HCT116 (cell line): ENCODE measurements around the gene GPI. TPM values are rescaled to one million over a fixed set of nuclear protein-coding genes. Genes with fewer than 3 reads are reported as not detected.

Source experiments
- ATAC-seq: fragments of 200-7000 bp; cut with Tn5 transposase; 2 replicates; pipeline ENCODE4 v1.9.1; 2020; ENCODE audit warnings: mild to moderate bottlenecking, moderate library complexity
- BruUV-seq: library from RNA; stranded (reverse); fragments of 400-500 nt; replicated peaks from 2 replicates; lab custom pipeline; 2021; lab: Mats Ljungman, UMichigan
- CTCF ChIA-PET: fragments of 300-600 bp; sonication (Branson Sonifier 250); formaldehyde crosslinking; loops from one replicate; lab custom pipeline; 2021; ENCODE audit warnings: antibody characterized with exemption; lab: Charles Lee
- POLR2A ChIA-PET: fragments of 300-600, 350-600 bp; sonication (Branson Sonifier 250); formaldehyde crosslinking; loops from one replicate; lab custom pipeline; 2021; ENCODE audit warnings: antibody characterized with exemption; lab: Charles Lee
- RAD21 ChIA-PET, 2 experiments: fragments of 300-600 bp; sonication (Branson Sonifier 250); formaldehyde crosslinking; loops; one replicate each; lab custom pipeline; 2023; ENCODE audit warnings: low total read pairs in 2 of 2; ENCODE audit not compliant: uncharacterized antibody in 2 of 2, unreplicated experiment in 2 of 2, low non-redundant PET in 1 of 2; lab: Charles Lee
- DNase-seq: peaks from one replicate; pipeline ENCODE4 v3.0.0-alpha.2; 2010; ENCODE audit warnings: low read depth, low spot score
- H2AFZ ChIP-seq: fragments of 200-600 bp; shearing (Covaris generic), sonication (generic); 2 replicates; pipeline ENCODE4 v1.6.1; 2017; ENCODE audit warnings: low read depth, mixed run types, mixed read lengths, antibody characterized with exemption, low read length; ENCODE audit not compliant: poor library complexity, severe bottlenecking
- H3K27ac ChIP-seq: 2 replicates; pipeline ENCODE4 v1.5.1; 2012; ENCODE audit warnings: low read depth, low read length
- H3K27me3 ChIP-seq: fragments of 200-600 bp; sonication (generic); 2 replicates; pipeline ENCODE4 v1.6.1; 2016; ENCODE audit warnings: mixed run types, low read length, mixed read lengths; ENCODE audit not compliant: insufficient read depth
- H3K36me3 ChIP-seq, 2 experiments: fragments of 200-500 bp in 1 of 2; fragments of 200-600 bp in 1 of 2; sonication (Bioruptor generic) in 1 of 2; sonication (generic) in 1 of 2; 2 replicates each; pipeline versions ENCODE4 v1.5.1 to v1.6.1; 2014 to 2016; ENCODE audit warnings: low read length in 2 of 2, inconsistent platforms in 1 of 2, mixed read lengths in 1 of 2, mixed run types in 1 of 2; ENCODE audit not compliant: insufficient read depth in 2 of 2, control insufficient read depth in 1 of 2
- H3K4me1 ChIP-seq, 2 experiments: fragments of 200-600 bp in 1 of 2; sonication (generic) in 1 of 2; 2 replicates each; pipeline versions ENCODE4 v1.5.1 to v1.6.1; 2012 to 2017; ENCODE audit warnings: low read length in 2 of 2, inconsistent platforms in 1 of 2, mild to moderate bottlenecking in 1 of 2, mixed read lengths in 1 of 2, mixed run types in 1 of 2, moderate library complexity in 1 of 2; ENCODE audit not compliant: insufficient read depth in 2 of 2, control insufficient read depth in 1 of 2
- H3K4me2 ChIP-seq: fragments of 200-600 bp; sonication (generic); 2 replicates; pipeline ENCODE4 v1.6.1; 2017; ENCODE audit warnings: mixed run types, low read length, mixed read lengths
- H3K4me3 ChIP-seq, 2 experiments: fragments of 200-600 bp in 1 of 2; sonication (generic) in 1 of 2; replicated peaks in 1 of 2; 2 replicates each; pipeline ENCODE4 v1.5.1; 2011 to 2016; ENCODE audit warnings: low read length in 2 of 2, control low read depth in 1 of 2, low read depth in 1 of 2, mild to moderate bottlenecking in 1 of 2, mixed read lengths in 1 of 2, mixed run types in 1 of 2
- H3K79me2 ChIP-seq: fragments of 200-600 bp; sonication (generic); 2 replicates; pipeline ENCODE4 v1.6.1; 2017; ENCODE audit warnings: mild to moderate bottlenecking, mixed run types, low read length, moderate library complexity, mixed read lengths; ENCODE audit not compliant: insufficient read depth
- H3K9ac ChIP-seq: fragments of 200-600 bp; sonication (generic); 2 replicates; pipeline ENCODE4 v1.6.1; 2016; ENCODE audit warnings: low read length, mixed read lengths
- H3K9me2 ChIP-seq: fragments of 200-600 bp; sonication (generic), shearing (Covaris generic); 2 replicates; pipeline ENCODE4 v1.6.1; 2017; ENCODE audit warnings: mixed run types, mild to moderate bottlenecking, moderate library complexity; ENCODE audit not compliant: insufficient read depth
- H3K9me3 ChIP-seq, 2 experiments: fragments of 200-500 bp in 1 of 2; fragments of 200-600 bp in 1 of 2; sonication (Bioruptor generic) in 1 of 2; sonication (generic) in 1 of 2; 2 replicates each; pipeline ENCODE4 v1.6.1; 2014 to 2017; ENCODE audit warnings: low read length in 2 of 2, mixed read lengths in 2 of 2, inconsistent platforms in 1 of 2, low read depth in 1 of 2, mild to moderate bottlenecking in 1 of 2, mixed run types in 1 of 2, moderate library complexity in 1 of 2; ENCODE audit not compliant: control insufficient read depth in 1 of 2, insufficient read depth in 1 of 2
- H4K20me1 ChIP-seq: fragments of 200-600 bp; sonication (generic), shearing (Covaris generic); 2 replicates; pipeline ENCODE4 v1.6.1; 2017; ENCODE audit warnings: mixed run types, mild to moderate bottlenecking, moderate library complexity; ENCODE audit not compliant: insufficient read depth
- EZH2phosphoT487 ChIP-seq: fragments of 200-600 bp; IDR thresholded peaks from 2 replicates; pipeline ENCODE4 v1.6.1; 2018; ENCODE audit warnings: antibody characterized with exemption, borderline replicate concordance
- FOSL1 ChIP-seq: IDR thresholded peaks from 2 replicates; pipeline ENCODE4 v1.6.1; 2012; ENCODE audit warnings: low read depth
- POLR2AphosphoS5 ChIP-seq: IDR thresholded peaks from 2 replicates; pipeline ENCODE4 v1.6.1; 2011; ENCODE audit warnings: mild to moderate bottlenecking, low read depth, low read length, moderate library complexity
- ZFX ChIP-seq: fragments of 450-650 bp; IDR thresholded peaks from 2 replicates; pipeline ENCODE4 v1.6.1; 2017
- intact Hi-C: fragments of 100-400 bp; cut with micrococcal nuclease; formaldehyde crosslinking; loops from 2 replicates; pipeline ENCODE4 v1.10.0; 2022
- total RNA-seq: library from RNA; stranded (reverse); gene quantifications from one replicate; pipeline ENCODE4 v1.2.1, GENCODE V29; 2021; ENCODE audit not compliant: unreplicated experiment
- TF ChIP-seq, protein P1 (sequence below): IDR thresholded peaks from 2 replicates; pipeline ENCODE4 v1.6.1; 2012; ENCODE audit warnings: low read depth
- TF ChIP-seq, protein P2 (sequence below): IDR thresholded peaks from 2 replicates; pipeline ENCODE4 v1.6.1; 2012

Gene GPI
- total RNA-seq, 1 experiment from 2014 or later = 787 TPM

DNA sequence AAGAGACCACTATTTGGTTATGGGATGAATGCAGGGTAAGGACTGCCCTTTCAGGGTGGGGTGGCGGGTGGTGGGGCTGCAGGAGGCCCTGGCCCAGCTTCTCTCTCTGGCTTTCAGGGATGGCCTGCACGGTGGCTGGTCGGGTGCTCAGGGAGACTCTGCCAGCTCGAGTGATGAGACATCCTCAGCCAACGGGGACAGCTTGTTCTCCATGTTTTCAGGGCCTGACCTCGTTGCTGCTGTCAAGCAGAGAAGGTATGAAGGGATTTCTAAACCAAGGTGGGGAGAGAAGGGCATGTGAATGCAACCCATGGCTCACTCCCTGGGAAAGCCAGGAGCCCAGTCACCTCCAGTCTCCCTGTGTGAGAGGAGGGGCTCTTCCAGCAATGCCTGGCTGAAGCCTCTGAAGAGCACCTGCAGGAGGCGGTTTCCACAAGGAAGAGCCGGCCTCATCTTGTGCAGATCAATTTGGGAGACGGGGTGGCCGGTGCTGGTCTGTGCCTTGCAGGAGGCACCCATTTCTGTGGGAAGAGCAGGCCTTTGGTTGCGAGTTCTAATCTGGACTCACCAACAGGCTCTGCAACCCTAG lies 16.0 kb upstream of the GPI start (continued):
- TF ChIP-seq, protein P1, sequence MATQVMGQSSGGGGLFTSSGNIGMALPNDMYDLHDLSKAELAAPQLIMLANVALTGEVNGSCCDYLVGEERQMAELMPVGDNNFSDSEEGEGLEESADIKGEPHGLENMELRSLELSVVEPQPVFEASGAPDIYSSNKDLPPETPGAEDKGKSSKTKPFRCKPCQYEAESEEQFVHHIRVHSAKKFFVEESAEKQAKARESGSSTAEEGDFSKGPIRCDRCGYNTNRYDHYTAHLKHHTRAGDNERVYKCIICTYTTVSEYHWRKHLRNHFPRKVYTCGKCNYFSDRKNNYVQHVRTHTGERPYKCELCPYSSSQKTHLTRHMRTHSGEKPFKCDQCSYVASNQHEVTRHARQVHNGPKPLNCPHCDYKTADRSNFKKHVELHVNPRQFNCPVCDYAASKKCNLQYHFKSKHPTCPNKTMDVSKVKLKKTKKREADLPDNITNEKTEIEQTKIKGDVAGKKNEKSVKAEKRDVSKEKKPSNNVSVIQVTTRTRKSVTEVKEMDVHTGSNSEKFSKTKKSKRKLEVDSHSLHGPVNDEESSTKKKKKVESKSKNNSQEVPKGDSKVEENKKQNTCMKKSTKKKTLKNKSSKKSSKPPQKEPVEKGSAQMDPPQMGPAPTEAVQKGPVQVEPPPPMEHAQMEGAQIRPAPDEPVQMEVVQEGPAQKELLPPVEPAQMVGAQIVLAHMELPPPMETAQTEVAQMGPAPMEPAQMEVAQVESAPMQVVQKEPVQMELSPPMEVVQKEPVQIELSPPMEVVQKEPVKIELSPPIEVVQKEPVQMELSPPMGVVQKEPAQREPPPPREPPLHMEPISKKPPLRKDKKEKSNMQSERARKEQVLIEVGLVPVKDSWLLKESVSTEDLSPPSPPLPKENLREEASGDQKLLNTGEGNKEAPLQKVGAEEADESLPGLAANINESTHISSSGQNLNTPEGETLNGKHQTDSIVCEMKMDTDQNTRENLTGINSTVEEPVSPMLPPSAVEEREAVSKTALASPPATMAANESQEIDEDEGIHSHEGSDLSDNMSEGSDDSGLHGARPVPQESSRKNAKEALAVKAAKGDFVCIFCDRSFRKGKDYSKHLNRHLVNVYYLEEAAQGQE = no peak
- TF ChIP-seq, protein P2, sequence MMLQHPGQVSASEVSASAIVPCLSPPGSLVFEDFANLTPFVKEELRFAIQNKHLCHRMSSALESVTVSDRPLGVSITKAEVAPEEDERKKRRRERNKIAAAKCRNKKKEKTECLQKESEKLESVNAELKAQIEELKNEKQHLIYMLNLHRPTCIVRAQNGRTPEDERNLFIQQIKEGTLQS = no peak
- TF ChIP-seq, all 23 proteins: peak for 0

GRCh38 chr19:34350161-34350561 lies 14.8 kb upstream of the GPI start:
- no peak overlapping the region for H3K4me2 ChIP-seq
- RAD21 ChIA-PET = no interaction called here
- intact Hi-C loops = loop anchor here (10.0 kb wide), 1 partner anchor 1175 kb away; no protein-coding TSS in a partner anchor
- CTCF ChIA-PET = no interaction called here
- no peak for TF ChIP-seq FOSL1
- TF ChIP-seq POLR2AphosphoS5 = no peak
- no peak for TF ChIP-seq ZFX
- TF ChIP-seq EZH2phosphoT487 = no peak
- no peak overlapping the region for H2AFZ ChIP-seq
- no peak for DNase-seq
- peaks cover 0 to 5% of the 10 kb centered on the region in 2 experiments; a peak in 2 of 4 replicates for H3K4me1 ChIP-seq
- no peaks in the 10 kb centered on the region for H3K9me2 ChIP-seq
- no peak for ATAC-seq
- no TSS peak for BruUV-seq
- H3K27me3 ChIP-seq = no peaks in the 10 kb centered on the region
- H3K4me3 ChIP-seq = no peak overlapping the region
- POLR2A ChIA-PET = no interaction called here
- no peak overlapping the region for H3K27ac ChIP-seq
- no peak overlapping the region for H3K9ac ChIP-seq
- no peaks in the 10 kb centered on the region for H4K20me1 ChIP-seq
- no peaks in the 10 kb centered on the region for H3K79me2 ChIP-seq
- peaks cover 3 to 7% of the 10 kb centered on the region in 2 experiments; a peak in 2 of 4 replicates for H3K36me3 ChIP-seq
- H3K9me3 ChIP-seq = no peaks in the 10 kb centered on the region
